B cell (primary cell): ENCODE measurements around the gene CD4. TPM values are rescaled to one million over a fixed set of nuclear protein-coding genes. Genes with fewer than 3 reads are reported as not detected.

Source experiments
- ATAC-seq: fragments of 200-7000 bp; cut with Tn5 transposase; one replicate; pipeline ENCODE4 v1.10.0; 2021; ENCODE audit warnings: low read depth, mild to moderate bottlenecking, moderate number of reproducible peaks, moderate library complexity
- CTCF ChIA-PET: fragments of 350-600 bp; sonication (Branson Sonifier 250); formaldehyde crosslinking; loops from one replicate; lab custom pipeline; 2021; ENCODE audit warnings: antibody characterized with exemption, inconsistent platforms; lab: Charles Lee
- POLR2A ChIA-PET: fragments of 350-600 bp; sonication (Branson Sonifier 250); formaldehyde crosslinking; loops from one replicate; lab custom pipeline; 2021; ENCODE audit warnings: antibody characterized with exemption; lab: Charles Lee
- DNase-seq: peaks from one replicate; pipeline ENCODE4 v3.0.0; 2013
- H2AFZ ChIP-seq: 2 replicates; pipeline ENCODE4 v1.6.1; 2012; ENCODE audit warnings: mild to moderate bottlenecking, low read depth, low read length; ENCODE audit not compliant: insufficient read depth, poor library complexity, severe bottlenecking
- H3K27ac ChIP-seq, 2 donors: 1 replicate in 1 of 2; 2 replicates in 1 of 2; pipeline ENCODE4 v1.5.1; 2012 to 2013; ENCODE audit warnings: low read length in 2 of 2, mild to moderate bottlenecking in 2 of 2, moderate library complexity in 1 of 2
- H3K27me3 ChIP-seq, 4 experiments: fragments of 200-600 bp in 1 of 4; sonication (generic) in 1 of 4; replicated peaks in 1 of 4; 1 replicate in 2 of 4; 2 replicates in 2 of 4; pipeline versions ENCODE4 v1.6.1 to v1.7.0; 2013 to 2016; ENCODE audit warnings: low read length in 3 of 4, mild to moderate bottlenecking in 2 of 4, mixed read lengths in 1 of 4, moderate library complexity in 1 of 4; ENCODE audit not compliant: insufficient read depth in 4 of 4, control insufficient read depth in 3 of 4; ENCODE audit errors: control extremely low read depth in 1 of 4
- H3K36me3 ChIP-seq, 2 experiments: replicated peaks in 1 of 2; 1 replicate in 1 of 2; 2 replicates in 1 of 2; pipeline versions ENCODE4 v1.6.1 to v1.7.1; 2013; ENCODE audit warnings: low read length in 1 of 2; ENCODE audit not compliant: insufficient read depth in 2 of 2, control insufficient read depth in 1 of 2; ENCODE audit errors: control extremely low read depth in 1 of 2, extremely low read depth in 1 of 2
- H3K4me1 ChIP-seq, 2 donors: fragments of 200-600 bp in 1 of 2; sonication (generic) in 1 of 2; 1 replicate in 1 of 2; 2 replicates in 1 of 2; pipeline versions ENCODE4 v1.5.1 to v1.6.1; 2013 to 2017; ENCODE audit warnings: low read length in 2 of 2; ENCODE audit not compliant: control insufficient read depth in 2 of 2, insufficient read depth in 2 of 2
- H3K4me2 ChIP-seq: replicated peaks from 2 replicates; pipeline ENCODE3; 2012; ENCODE audit warnings: mild to moderate bottlenecking, low read depth, low read length; ENCODE audit not compliant: poor library complexity, severe bottlenecking
- H3K4me3 ChIP-seq, 5 experiments: fragments of 200-600 bp in 1 of 5; sonication (generic) in 1 of 5; 1 replicate in 3 of 5; 2 replicates in 2 of 5; pipeline versions ENCODE4 v1.5.1 to v1.7.0; 2011 to 2016; ENCODE audit warnings: low read length in 4 of 5, mild to moderate bottlenecking in 4 of 5, low read depth in 2 of 5, control low read depth in 1 of 5, moderate library complexity in 1 of 5; ENCODE audit not compliant: insufficient read depth in 1 of 5; ENCODE audit errors: control extremely low read depth in 1 of 5, extremely low read depth in 1 of 5
- H3K79me2 ChIP-seq: fragments of 200-600 bp; sonication (generic); one replicate; pipeline ENCODE4 v1.6.0; 2016; ENCODE audit warnings: low read length; ENCODE audit not compliant: control insufficient read depth, insufficient read depth
- H3K9ac ChIP-seq: fragments of 200-600 bp; sonication (generic); 2 replicates; pipeline ENCODE4 v1.6.1; 2017; ENCODE audit warnings: mild to moderate bottlenecking, low read length, moderate library complexity
- H3K9me3 ChIP-seq, 3 donors: one replicate each; pipeline versions ENCODE4 v1.6.1 to v1.7.1; 2013; ENCODE audit warnings: low read length in 2 of 3; ENCODE audit not compliant: control insufficient read depth in 2 of 3, insufficient read depth in 1 of 3; ENCODE audit errors: control extremely low read depth in 1 of 3
- H4K20me1 ChIP-seq: 2 replicates; pipeline ENCODE4 v1.6.0; 2012; ENCODE audit warnings: mild to moderate bottlenecking, low read length; ENCODE audit not compliant: insufficient read depth, control insufficient read depth, poor library complexity, severe bottlenecking
- H3K27ac Mint-ChIP-seq: one replicate; pipeline ENCODE4 v1.8.0; 2021; ENCODE audit warnings: mixed read lengths
- H3K27me3 Mint-ChIP-seq: one replicate; pipeline ENCODE4 v1.8.0; 2021; ENCODE audit warnings: mixed read lengths
- H3K4me1 Mint-ChIP-seq: one replicate; pipeline ENCODE4 v1.8.0; 2021; ENCODE audit warnings: mixed read lengths
- H3K4me3 Mint-ChIP-seq: one replicate; pipeline ENCODE4 v1.8.0; 2021; ENCODE audit warnings: mixed read lengths
- H3K9me3 Mint-ChIP-seq: one replicate; pipeline ENCODE4 v1.8.0; 2022; ENCODE audit warnings: mixed read lengths; ENCODE audit not compliant: insufficient read depth
- CTCF ChIP-seq: fragments of 200-600 bp; IDR thresholded peaks from one replicate; pipeline ENCODE4 v1.8.0; 2022; ENCODE audit warnings: antibody characterized with exemption, mild to moderate bottlenecking
- EZH2 ChIP-seq: IDR thresholded peaks from 2 replicates; pipeline ENCODE4 v1.6.1; 2012; ENCODE audit warnings: borderline replicate concordance, low read depth, mild to moderate bottlenecking, moderate library complexity, low read length; ENCODE audit not compliant: insufficient read depth, poor library complexity, severe bottlenecking
- WGBS: methylation state at CpG from one replicate; pipeline ENCODE4 v1.1.5; 2013; ENCODE audit warnings: missing lambda C conversion rate; ENCODE audit not compliant: insufficient coverage; 5-methylcytosine and 5-hydroxymethylcytosine counted together
- intact Hi-C: fragments of 100-400 bp; cut with micrococcal nuclease; formaldehyde crosslinking; loops from one replicate; pipeline ENCODE4 v1.10.0; 2022
- polyA plus RNA-seq: library from polyadenylated mRNA; depleted of rRNA; stranded (reverse); fragments of >200 nt; gene quantifications from 2 replicates; pipeline ENCODE4 v1.2.3, GENCODE V29; 2012
- total RNA-seq, 2 donors: library from RNA; stranded (reverse); fragments of 120-200 nt in 1 of 2; gene quantifications; 1 replicate in 1 of 2; 2 replicates in 1 of 2; pipeline versions ENCODE4 v1.2.3 to v1.2.4, GENCODE V29; 2013 to 2022

CD4 gene
- total and polyA plus RNA-seq, 2 donors (not counting 1 experiment from before 2014, with no cell fraction given) = 0.49 to 2.2 TPM

- no peaks in the 10 kb centered on the region for H3K36me3 ChIP-seq
- peaks cover 0 to 10% of the 10 kb centered on the region in 2 donors for H3K4me1 ChIP-seq
- Mint-ChIP-seq H3K4me1 (peaks cover 11% of the 10 kb centered on the region), H3K4me3 (no peak overlapping the region), H3K27ac (no peak overlapping the region), H3K9me3 (no peaks in the 10 kb centered on the region), H3K27me3 (no peaks in the 10 kb centered on the region)
- ChIA-PET POLR2A (no interaction called here), CTCF (interaction anchor here (1.0 kb wide), 1 partner anchor 23 kb away, joined by 3 read pairs; no protein-coding TSS in a partner anchor)
- no peak overlapping the region for H2AFZ ChIP-seq
- H3K4me2 ChIP-seq = no peak overlapping the region
- no peak overlapping the region for H3K27ac ChIP-seq
- peaks cover 0 to 2% (median 0%) of the 10 kb centered on the region in 4 experiments for H3K27me3 ChIP-seq
- intact Hi-C loops = no loop called here
- WGBS = 89% methylated on average over 6 of the region's 7 CpGs
- ATAC-seq (no peak), DNase-seq (no peak)
- H3K79me2 ChIP-seq = peaks cover 5% of the 10 kb centered on the region
- no peak overlapping the region for H3K4me3 ChIP-seq
- no peaks in the 10 kb centered on the region for H4K20me1 ChIP-seq
- no peaks in the 10 kb centered on the region for H3K9me3 ChIP-seq
- no peak overlapping the region for H3K9ac ChIP-seq
- no peak for TF ChIP-seq EZH2
- no peak for TF ChIP-seq CTCF
Observed at GRCh38 chr12:6846316-6846869, 57.1 kb downstream of the CD4 start.

DNA sequence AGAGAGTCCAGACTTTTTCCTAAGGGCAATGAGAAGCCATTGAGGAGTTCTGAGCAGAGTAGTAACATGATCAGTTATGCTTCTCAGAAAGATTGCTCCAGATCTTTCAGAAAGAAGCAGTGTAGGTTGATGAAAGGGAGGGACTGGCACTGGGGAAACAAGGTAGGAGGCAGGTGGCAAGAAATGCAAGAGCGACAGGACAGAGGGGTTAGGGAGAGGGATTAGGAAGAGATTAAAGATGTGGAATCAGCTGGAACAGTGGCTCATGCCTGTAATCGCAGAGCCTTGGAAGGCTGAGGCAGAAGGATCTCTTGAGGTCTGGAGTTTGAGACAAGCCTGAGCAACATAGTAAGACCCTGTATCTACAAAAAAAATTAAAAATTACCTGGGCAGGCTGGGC lies 58.3 kb downstream of the CD4 start:
- no peak overlapping the region for H2AFZ ChIP-seq
- Mint-ChIP-seq H3K4me3 (no peak overlapping the region), H3K27ac (no peak overlapping the region), H3K27me3 (no peaks in the 10 kb centered on the region), H3K4me1 (peaks cover 14% of the 10 kb centered on the region), H3K9me3 (no peaks in the 10 kb centered on the region)
- POLR2A ChIA-PET = no interaction called here
- H3K4me2 ChIP-seq = no peak overlapping the region
- WGBS = 100% methylated on average over 1 of the region's 2 CpGs
- TF ChIP-seq CTCF (no peak), EZH2 (no peak)
- H3K36me3 ChIP-seq = no peaks in the 10 kb centered on the region
- DNase-seq (no peak), ATAC-seq (no peak)
- H3K27me3 ChIP-seq = peaks cover 0 to 2% (median 0%) of the 10 kb centered on the region in 4 experiments
- no peak overlapping the region for H3K27ac ChIP-seq
- H3K79me2 ChIP-seq = peaks cover 5% of the 10 kb centered on the region
- CTCF ChIA-PET = interaction anchor here (1.1 to 3.1 kb wide), 6 partner anchors 11 to 261 kb away, joined by 3 to 11 read pairs (median 4); partner anchors contain the start of gene C1RL
- no peak overlapping the region for H3K9ac ChIP-seq
- H3K4me1 ChIP-seq = peaks cover 0 to 15% of the 10 kb centered on the region in 2 donors
- intact Hi-C loops = no loop called here
- H3K4me3 ChIP-seq = no peak overlapping the region
- H4K20me1 ChIP-seq = no peaks in the 10 kb centered on the region
- H3K9me3 ChIP-seq = no peaks in the 10 kb centered on the region
